GM18868 (cell line): Measurements from ENCODE around the gene FXN.
A peak's percentile ranks its signal among the peaks of the same experiment; 100 is the strongest.
"Not testable (repeated sequence)": the region's sequence is repeated elsewhere in the genome, so short reads cannot be mapped to it uniquely, and the experiment has no call there.

ENCODE experiments used
- ATAC-seq: cut with Tn5 transposase; IDR thresholded peaks from one replicate; pipeline ENCODE4 v1.9.1; 2021; ENCODE audit warnings: mild to moderate bottlenecking, moderate library complexity; ENCODE audit not compliant: unreplicated experiment

The FXN gene

GRCh38 chr9:69097923-69098593 lies 62.5 kb downstream of the FXN start:
- no peak for ATAC-seq

GRCh38 chr9:69103348-69103996 lies 67.9 kb downstream of the FXN start:
- ATAC-seq: not testable (repeated sequence)

- no peak for ATAC-seq
These were observed 69.4 kb downstream of the FXN start for GRCh38 chr9:69104830-69105527.

GRCh38 chr9:69107771-69108170 lies 72.2 kb downstream of the FXN start:
- ATAC-seq: no peak

DNA sequence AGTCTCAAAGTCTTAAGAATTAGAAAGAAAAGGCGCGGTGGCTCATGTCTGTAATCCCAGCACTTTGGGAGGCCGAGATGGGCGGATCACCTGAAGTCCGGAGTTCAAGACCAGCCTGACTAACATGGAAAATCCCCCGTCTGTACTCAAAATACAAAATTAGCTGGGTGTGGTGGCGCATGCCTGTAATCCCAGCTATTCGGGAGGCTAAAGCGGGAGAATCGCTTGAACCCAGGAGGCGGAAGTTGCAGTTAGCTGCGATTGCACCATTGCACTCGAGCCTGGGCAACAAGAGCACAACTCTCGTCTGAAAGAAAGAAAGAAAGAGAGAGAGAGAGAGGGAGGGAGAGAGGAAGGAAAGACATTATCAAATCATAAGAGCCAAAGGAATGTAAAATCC lies 73.2 kb downstream of the FXN start:
- not testable (repeated sequence) for ATAC-seq

GRCh38 chr9:69109152-69109551 lies 73.6 kb downstream of the FXN start:
- no peak for ATAC-seq

GRCh38 chr9:69112646-69113045 lies 77.1 kb downstream of the FXN start:
- not testable (repeated sequence) for ATAC-seq

DNA sequence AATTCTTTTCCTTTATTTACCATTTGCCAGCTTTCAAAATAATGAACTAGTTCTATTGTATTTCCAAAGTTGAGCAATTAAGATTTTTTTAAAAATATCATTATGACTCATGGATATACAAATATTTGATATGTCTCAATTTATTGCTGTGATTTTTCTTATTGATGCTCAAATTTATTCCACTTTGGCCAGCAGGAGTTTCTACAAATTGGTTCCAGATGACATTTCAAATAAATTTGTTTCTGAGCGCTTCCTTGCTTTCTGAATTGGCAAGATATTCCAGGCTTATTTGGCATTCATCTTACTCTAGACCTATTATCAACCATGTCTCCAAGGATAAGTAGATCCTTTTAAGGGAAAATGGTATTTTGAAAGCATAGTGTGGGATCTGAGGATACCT lies 80.1 kb downstream of the FXN start:
- ATAC-seq: no peak

DNA sequence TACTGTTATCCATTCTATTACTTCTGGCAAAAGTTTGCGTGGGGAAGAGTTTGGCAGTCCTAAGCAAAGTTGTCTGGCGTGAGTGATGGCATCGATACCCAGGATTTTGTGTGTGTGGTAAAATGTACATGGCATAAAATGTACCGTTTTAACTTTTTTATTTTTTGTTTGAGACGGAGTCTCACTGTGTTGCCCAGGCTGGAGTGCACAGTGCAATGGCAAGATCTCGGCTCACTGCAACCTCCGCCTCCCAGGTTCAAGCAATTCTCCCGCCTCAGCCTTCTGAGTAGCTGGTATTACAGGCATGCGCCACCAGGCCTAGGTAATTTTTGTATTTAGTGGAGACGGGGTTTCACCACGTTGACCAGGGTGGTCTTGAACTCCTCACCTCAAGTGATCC lies 83.1 kb downstream of the FXN start:
- ATAC-seq: no peak

- ATAC-seq: peak; percentile 25
These were observed 85.0 kb downstream of the FXN start for GRCh38 chr9:69120380-69121154.

DNA sequence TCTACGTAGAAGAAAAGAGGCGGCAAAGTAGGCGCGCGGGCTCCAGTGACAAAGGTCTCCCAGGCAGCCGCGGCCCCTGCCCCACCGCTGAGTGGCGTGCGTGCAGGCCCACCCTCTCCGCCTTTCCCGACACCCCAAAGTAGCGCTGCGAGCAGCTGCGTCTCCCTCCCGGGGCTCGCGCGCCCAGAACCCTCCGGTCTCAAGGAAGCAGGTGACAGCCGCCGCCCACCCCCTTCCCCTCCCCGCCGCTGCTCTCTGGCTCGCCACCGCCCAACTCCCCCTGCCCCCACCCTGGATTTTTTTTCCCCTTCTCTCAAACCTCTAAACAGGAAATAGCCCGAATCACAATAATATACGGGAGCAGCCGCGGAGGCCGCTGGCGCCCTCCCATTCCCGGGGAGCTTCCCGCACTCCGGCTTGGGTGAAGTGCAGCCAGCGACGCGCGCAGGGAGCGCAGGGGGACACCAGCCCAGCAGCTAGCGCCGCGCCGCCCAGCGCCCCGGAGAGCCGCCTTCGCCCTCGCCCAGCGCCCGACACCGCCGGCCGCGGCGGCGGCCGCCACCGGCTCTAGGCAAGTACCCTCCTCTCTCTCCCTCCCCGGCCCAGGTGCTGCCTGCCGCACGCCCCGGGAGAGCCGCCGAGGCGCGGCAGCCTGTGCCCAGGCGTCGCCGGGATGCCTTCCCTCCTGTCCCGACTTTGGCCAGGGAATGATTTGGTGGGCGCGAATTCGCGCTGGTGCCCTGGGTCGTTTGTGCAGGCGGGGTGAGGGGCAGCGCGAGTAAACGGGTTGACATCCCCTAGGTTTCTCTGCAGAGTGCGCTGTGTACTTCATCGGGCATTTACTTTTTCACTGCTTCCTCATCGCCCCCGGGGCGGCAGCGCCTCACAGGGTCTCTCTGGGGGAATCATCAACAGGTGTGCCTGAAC lies 85.9 kb downstream of the FXN start:
- peak; percentile 66 for ATAC-seq

DNA sequence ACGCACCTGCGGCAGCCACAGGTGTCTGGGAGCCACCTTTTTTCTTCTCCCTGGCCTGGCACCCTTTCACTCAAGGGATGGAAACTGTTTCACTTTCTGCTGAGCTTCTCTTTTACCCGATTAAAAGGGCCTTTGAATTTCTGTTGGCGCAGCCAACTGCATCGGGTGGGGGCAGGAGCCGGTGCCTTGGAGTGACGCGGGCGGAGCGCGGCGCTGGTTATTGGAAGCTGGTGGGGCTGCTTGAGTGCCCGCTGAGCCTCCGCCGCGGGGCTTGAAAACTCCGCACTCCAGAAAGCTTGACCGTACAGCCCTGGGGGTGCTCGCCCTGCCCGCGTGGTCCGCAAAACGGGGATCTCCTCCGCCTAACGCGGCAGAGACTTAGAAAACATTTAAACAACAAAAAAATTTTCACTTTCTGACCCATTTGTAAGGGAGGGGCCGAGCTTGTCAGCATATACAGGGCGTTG lies 86.6 kb downstream of the FXN start:
- ATAC-seq: peak; percentile 70

GRCh38 chr9:69122549-69123141 lies 87.1 kb downstream of the FXN start:
- ATAC-seq: no peak

GRCh38 chr9:69130456-69131441 lies 95.2 kb downstream of the FXN start:
- no peak for ATAC-seq

DNA sequence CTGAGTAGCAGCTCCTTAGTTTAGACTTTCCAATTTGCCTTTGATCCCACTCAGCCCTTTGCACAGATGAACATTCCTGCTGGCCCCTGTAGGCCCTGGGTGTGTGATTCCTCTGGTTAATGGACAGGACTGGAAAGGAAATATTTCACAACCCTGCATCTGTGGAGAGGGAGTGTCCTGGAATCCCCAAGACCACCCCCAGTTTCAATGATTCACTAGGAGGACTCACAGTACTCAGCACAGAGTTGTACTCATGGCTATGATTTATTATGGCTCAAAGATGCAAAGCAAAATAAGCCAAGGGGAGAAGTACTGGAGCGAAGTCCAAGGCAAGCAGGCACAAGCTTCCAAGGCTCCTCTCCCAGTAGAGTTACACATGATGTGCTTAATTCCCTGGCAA lies 96.1 kb downstream of the FXN start:
- ATAC-seq: no peak

DNA sequence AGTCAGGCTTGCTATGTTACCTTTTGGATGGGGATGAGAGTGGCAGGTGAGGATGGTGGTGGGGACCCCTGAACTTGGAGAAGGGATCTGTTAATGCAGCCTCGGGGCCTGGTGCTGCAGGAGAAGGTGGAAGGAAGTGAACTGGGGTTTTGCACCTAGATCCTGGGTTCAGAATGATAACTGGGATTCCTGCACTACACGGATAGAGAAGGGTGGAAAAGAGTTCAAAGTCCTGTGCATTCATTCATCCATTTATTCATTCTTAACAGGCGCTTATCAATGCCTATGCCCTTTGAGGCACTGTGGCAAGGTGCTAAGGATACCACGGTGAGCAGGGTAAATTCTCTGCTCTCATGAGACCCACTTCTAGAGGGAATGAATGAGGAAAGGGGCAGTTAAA lies 96.8 kb downstream of the FXN start:
- no peak for ATAC-seq

- ATAC-seq: no peak
These were observed 98.9 kb downstream of the FXN start for GRCh38 chr9:69134412-69134811.

DNA sequence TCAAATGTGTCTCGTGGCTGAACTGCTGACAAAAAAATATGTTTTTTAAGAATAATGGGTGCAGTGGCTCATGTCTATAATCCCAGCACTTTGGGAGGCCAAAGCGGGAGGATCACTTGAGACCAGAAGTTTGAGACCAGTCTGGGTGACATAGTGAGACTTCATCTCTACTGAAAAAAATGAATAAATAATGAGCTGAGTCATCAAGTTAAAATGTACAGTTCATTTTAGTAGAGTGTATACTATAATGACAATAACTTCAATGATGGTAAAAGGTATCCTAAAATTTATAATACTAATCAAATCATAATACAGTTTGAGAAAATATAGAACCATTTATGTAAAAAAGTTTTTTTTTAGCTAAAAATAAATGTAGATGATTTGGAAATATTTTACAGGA lies 100.6 kb downstream of the FXN start:
- ATAC-seq: no peak

GRCh38 chr9:69136779-69137178 lies 101.2 kb downstream of the FXN start:
- no peak for ATAC-seq
